ENCODE measurements around the gene NDRG3. TPM values are rescaled to one million over a fixed set of nuclear protein-coding genes. Genes with fewer than 3 reads are reported as not detected.
A peak's percentile ranks its signal among the peaks of the same experiment; 100 is the strongest.

Gene NDRG3
- total and polyA plus RNA-seq, 4 donors, result 12.2 to 20.8 (median 17.7) TPM

GRCh38 chr20:36754656-36755222 is 8.8 kb upstream of the NDRG3 start:
- Histone ChIP-seq H3K9me3 (ENCODE audit: control insufficient read depth in 4 of 4, insufficient read depth in 3 of 4, low read length in 3 of 4) (no peaks in the 10 kb centered on the region), H3K4me1 (ENCODE audit: control insufficient read depth in 5 of 5, insufficient read depth in 5 of 5, low read length in 5 of 5) (peaks cover 0 to 10% (median 0%) of the 10 kb centered on the region in 5 donors), H3K36me3 (ENCODE audit: control insufficient read depth in 4 of 4, insufficient read depth in 4 of 4, low read length in 4 of 4) (peaks cover 0 to 20% (median 8%) of the 10 kb centered on the region in 4 donors), H3K4me3 (no peak overlapping the region), H3K9ac (ENCODE audit: insufficient read depth in 1 of 2, low read length in 2 of 2) (no peak overlapping the region), H3K27me3 (ENCODE audit: control insufficient read depth in 3 of 3, insufficient read depth in 3 of 3, low read length in 2 of 3) (no peaks in the 10 kb centered on the region), H3K27ac (ENCODE audit: low read depth in 1 of 2, low read length in 1 of 2) (peak overlapping the region; percentile 4 to 44)
- 11 to 16% methylated on average over 2 of the region's 2 CpGs for WGBS, 2 donors
- ATAC-seq (ENCODE audit: insufficient read depth, low FRiP score) (peak; percentile 75), DNase-seq (peak; percentile 82 to 94 (median 89))
- peak; percentile 54 for TF ChIP-seq CTCF (IDR thresholded peaks at IDR 0.05; ENCODE audit: control extremely low read depth, extremely low read depth)

GRCh38 chr20:36752582-36752981 is 6.7 kb upstream of the NDRG3 start:
- Histone ChIP-seq H3K36me3 (ENCODE audit: control insufficient read depth in 4 of 4, insufficient read depth in 4 of 4, low read length in 4 of 4) (peaks cover 0 to 16% (median 6%) of the 10 kb centered on the region in 4 donors), H3K4me3 (no peak overlapping the region), H3K27ac (ENCODE audit: low read depth in 1 of 2, low read length in 1 of 2) (no peak overlapping the region), H3K4me1 (ENCODE audit: control insufficient read depth in 5 of 5, insufficient read depth in 5 of 5, low read length in 5 of 5) (peaks cover 0 to 10% (median 0%) of the 10 kb centered on the region in 5 donors), H3K9ac (ENCODE audit: insufficient read depth in 1 of 2, low read length in 2 of 2) (no peak overlapping the region), H3K27me3 (ENCODE audit: control insufficient read depth in 3 of 3, insufficient read depth in 3 of 3, low read length in 2 of 3) (no peaks in the 10 kb centered on the region), H3K9me3 (ENCODE audit: control insufficient read depth in 4 of 4, insufficient read depth in 3 of 4, low read length in 3 of 4) (no peaks in the 10 kb centered on the region)
- no peak for DNase-seq
- 90 to 94% methylated on average over 5 of the region's 5 CpGs for WGBS, 2 donors
- no peak for ATAC-seq (ENCODE audit: insufficient read depth, low FRiP score)
- no peak for TF ChIP-seq CTCF (IDR thresholded peaks at IDR 0.05; ENCODE audit: control extremely low read depth, extremely low read depth)

- 6 to 8% methylated on average over 38 to 44 of the region's 44 CpGs for WGBS, 2 donors
- H3K27ac ChIP-seq (ENCODE audit: low read depth in 1 of 2, low read length in 1 of 2), result peak overlapping the region; percentile 49 to 70
Observed at GRCh38 chr20:36745234-36745926, 510 bp downstream of the NDRG3 start.

More at GRCh38 chr20:36745234-36745926, 510 bp downstream of the NDRG3 start:
- H3K27me3 ChIP-seq (ENCODE audit: control insufficient read depth in 3 of 3, insufficient read depth in 3 of 3, low read length in 2 of 3), result no peaks in the 10 kb centered on the region
- H3K9me3 ChIP-seq (ENCODE audit: control insufficient read depth in 4 of 4, insufficient read depth in 3 of 4, low read length in 3 of 4), result no peaks in the 10 kb centered on the region
- no peak for TF ChIP-seq CTCF (IDR thresholded peaks at IDR 0.05; ENCODE audit: control extremely low read depth, extremely low read depth)
- H3K4me1 ChIP-seq (ENCODE audit: control insufficient read depth in 5 of 5, insufficient read depth in 5 of 5, low read length in 5 of 5), result peaks cover 0 to 7% (median 0%) of the 10 kb centered on the region in 5 donors
- no peak for ATAC-seq (ENCODE audit: insufficient read depth, low FRiP score)
- no peak for DNase-seq
- peak overlapping the region; percentile 80 for H3K4me3 ChIP-seq
- no peaks in the 10 kb centered on the region for H3K36me3 ChIP-seq (ENCODE audit: control insufficient read depth in 4 of 4, insufficient read depth in 4 of 4, low read length in 4 of 4)
- peak overlapping the region in 1 of 2 donors; percentile 8 for H3K9ac ChIP-seq (ENCODE audit: insufficient read depth in 1 of 2, low read length in 2 of 2)

Data from lung (tissue), 12 donors.